Endothelial cell of umbilical vein (primary cell): Measurements from ENCODE around the gene SERPINA5. TPM values are rescaled to one million over a fixed set of nuclear protein-coding genes. Genes with fewer than 3 reads are reported as not detected.

Experiments used
- BruUV-seq: library from RNA; stranded (reverse); fragments of 400-500 nt; replicated peaks from 2 replicates; lab custom pipeline; 2021; lab: Mats Ljungman, UMichigan
- CTCF ChIA-PET: fragments of 300-600, 350-600 bp; sonication (Branson Sonifier 250); formaldehyde crosslinking; loops from one replicate; lab custom pipeline; 2021; ENCODE audit warnings: antibody characterized with exemption, inconsistent platforms; lab: Charles Lee
- POLR2A ChIA-PET: fragments of 300-600, 350-600 bp; sonication (Branson Sonifier 250); formaldehyde crosslinking; loops from one replicate; lab custom pipeline; 2021; ENCODE audit warnings: antibody characterized with exemption, inconsistent platforms; lab: Charles Lee
- DNase-seq: peaks from one replicate; pipeline ENCODE4 v3.0.0-alpha.2; 2011; ENCODE audit warnings: low read depth, low spot score
- FAIRE-seq: peaks from 2 replicates; lab custom pipeline; 2011; peaks lifted over from hg19 to GRCh38; lab: Jason Lieb, UNC
- H2AFZ ChIP-seq: 2 replicates; pipeline ENCODE4 v1.6.0; 2012; ENCODE audit warnings: low read depth, low read length, control low read depth, inconsistent platforms
- H3K27ac ChIP-seq: 2 replicates; pipeline ENCODE4 v1.5.1; 2011; ENCODE audit warnings: low read depth, mild to moderate bottlenecking, control low read depth, low read length, moderate library complexity; ENCODE audit not compliant: insufficient read depth
- H3K27me3 ChIP-seq, 2 experiments: 2 replicates each; pipeline versions ENCODE4 v1.6.0 to v1.6.1; 2011; ENCODE audit warnings: low read length in 2 of 2, mixed read lengths in 1 of 2; ENCODE audit not compliant: control insufficient read depth in 2 of 2, insufficient read depth in 2 of 2
- H3K36me3 ChIP-seq, 2 experiments: 2 replicates in 1 of 2; 3 replicates in 1 of 2; pipeline ENCODE4 v1.5.1; 2011; ENCODE audit warnings: low read length in 2 of 2, mild to moderate bottlenecking in 1 of 2, moderate library complexity in 1 of 2; ENCODE audit not compliant: control insufficient read depth in 2 of 2, insufficient read depth in 2 of 2; ENCODE audit errors: extremely low read depth in 1 of 2
- H3K4me1 ChIP-seq: 3 replicates; pipeline ENCODE4 v1.5.1; 2011; ENCODE audit warnings: mild to moderate bottlenecking, low read length; ENCODE audit not compliant: control insufficient read depth, insufficient read depth; ENCODE audit errors: extremely low read depth
- H3K4me2 ChIP-seq: 2 replicates; pipeline ENCODE4 v1.6.1; 2011; ENCODE audit warnings: low read length, control low read depth, mixed read lengths; ENCODE audit not compliant: insufficient read depth
- H3K4me3 ChIP-seq, 3 experiments: fragments of 200-600 bp in 1 of 3; sonication (generic), shearing (Covaris generic) in 1 of 3; replicated peaks in 1 of 3; 2 replicates each; pipeline ENCODE4 v1.5.1; 2011 to 2016; ENCODE audit warnings: control low read depth in 3 of 3, low read length in 3 of 3, mild to moderate bottlenecking in 2 of 3, inconsistent platforms in 1 of 3, low read depth in 1 of 3, moderate library complexity in 1 of 3; ENCODE audit not compliant: insufficient read depth in 1 of 3
- H3K79me2 ChIP-seq: 2 replicates; pipeline ENCODE4 v1.6.0; 2012; ENCODE audit warnings: low read length, inconsistent platforms; ENCODE audit not compliant: control insufficient read depth, insufficient read depth
- H3K9ac ChIP-seq: replicated peaks from 2 replicates; pipeline ENCODE3; 2011; ENCODE audit warnings: low read length, control low read depth; ENCODE audit not compliant: insufficient read depth; ENCODE audit errors: extremely low read depth
- H3K9me1 ChIP-seq: replicated peaks from 3 replicates; pipeline ENCODE4 v1.6.0; 2011; ENCODE audit warnings: mild to moderate bottlenecking, low read length; ENCODE audit not compliant: control insufficient read depth, insufficient read depth; ENCODE audit errors: extremely low read depth
- H3K9me3 ChIP-seq: replicated peaks from 2 replicates; pipeline ENCODE4 v1.5.1; 2012; ENCODE audit warnings: low read length, inconsistent platforms; ENCODE audit not compliant: control insufficient read depth, insufficient read depth
- H4K20me1 ChIP-seq: replicated peaks from 2 replicates; pipeline ENCODE3; 2011; ENCODE audit warnings: mild to moderate bottlenecking, low read length; ENCODE audit not compliant: control insufficient read depth, insufficient read depth; ENCODE audit errors: extremely low read depth
- EZH2 ChIP-seq: IDR thresholded peaks from 2 replicates; pipeline ENCODE4 v1.6.1; 2012; ENCODE audit warnings: borderline replicate concordance, low read depth, mild to moderate bottlenecking, moderate library complexity, low read length, inconsistent platforms; ENCODE audit not compliant: severe bottlenecking
- FOS ChIP-seq: IDR thresholded peaks from 2 replicates; pipeline ENCODE4 v1.6.1; 2011; ENCODE audit warnings: mild to moderate bottlenecking, low read length, moderate library complexity, borderline replicate concordance; ENCODE audit not compliant: insufficient read depth
- GATA2 ChIP-seq: IDR thresholded peaks from 2 replicates; pipeline ENCODE4 v1.7.0; 2011; ENCODE audit warnings: low read depth, mild to moderate bottlenecking, moderate library complexity, mixed read lengths, low read length; ENCODE audit not compliant: insufficient read length, insufficient read depth
- JUN ChIP-seq: IDR thresholded peaks from 2 replicates; pipeline ENCODE4 v1.6.1; 2011; ENCODE audit warnings: borderline replicate concordance, low read depth; ENCODE audit not compliant: insufficient read length, insufficient read depth
- MYC ChIP-seq: IDR thresholded peaks from one replicate; pipeline ENCODE4 v1.6.1; 2011; ENCODE audit warnings: mild to moderate bottlenecking, low read depth, low read length
- POLR2A ChIP-seq: IDR thresholded peaks from 2 replicates; pipeline ENCODE4 v1.6.1; 2012; ENCODE audit warnings: low read depth, mild to moderate bottlenecking, control low read depth, low read length
- POLR2AphosphoS5 ChIP-seq: IDR thresholded peaks from 2 replicates; pipeline ENCODE4 v1.6.1; 2012; ENCODE audit warnings: low read depth, mild to moderate bottlenecking, control low read depth, low read length, moderate library complexity; ENCODE audit not compliant: insufficient read depth
- dilution Hi-C: fragments of 300-500 bp; cut with MboI; formaldehyde crosslinking; loops from one replicate; pipeline ENCODE4 v1.15.0; 2019; ENCODE audit warnings: low sequenced_read_pairs; ENCODE audit not compliant: extremely low pct_ligation_motif_present
- intact Hi-C: fragments of 100-400 bp; cut with micrococcal nuclease; formaldehyde crosslinking; loops from one replicate; pipeline ENCODE4 v1.10.0; 2022
- polyA plus RNA-seq, 4 experiments: library from polyadenylated mRNA; depleted of rRNA in 3 of 4; stranded (reverse) in 3 of 4; unstranded in 1 of 4; fragments of >200 nt; gene quantifications; 2 replicates each; pipeline versions ENCODE4 v1.2.1 to v1.2.3, GENCODE V29; 2011 to 2012; ENCODE audit warnings: missing spikeins in 1 of 4
- total RNA-seq: library from RNA; stranded (reverse); gene quantifications from 2 replicates; pipeline ENCODE4 v1.2.3, GENCODE V29; 2021
- TF ChIP-seq, protein P1 (sequence below): IDR thresholded peaks from 2 replicates; pipeline ENCODE4 v1.6.1; 2011; ENCODE audit not compliant: insufficient read depth, insufficient read length
- TF ChIP-seq, protein P2 (sequence below), 2 donors: IDR thresholded peaks; 1 replicate in 1 of 2; 2 replicates in 1 of 2; pipeline ENCODE4 v1.5.1; 2011; ENCODE audit warnings: low read length in 2 of 2, mild to moderate bottlenecking in 2 of 2, moderate library complexity in 2 of 2, control low read depth in 1 of 2, inconsistent platforms in 1 of 2, low read depth in 1 of 2; ENCODE audit not compliant: insufficient read depth in 1 of 2; ENCODE audit errors: extremely low read depth in 1 of 2

SERPINA5 gene
- total and polyA plus RNA-seq, 2 donors (not counting 3 experiments of a cell fraction or from before 2014, with no cell fraction given), result 0.12 TPM; not detected in 1

DNA sequence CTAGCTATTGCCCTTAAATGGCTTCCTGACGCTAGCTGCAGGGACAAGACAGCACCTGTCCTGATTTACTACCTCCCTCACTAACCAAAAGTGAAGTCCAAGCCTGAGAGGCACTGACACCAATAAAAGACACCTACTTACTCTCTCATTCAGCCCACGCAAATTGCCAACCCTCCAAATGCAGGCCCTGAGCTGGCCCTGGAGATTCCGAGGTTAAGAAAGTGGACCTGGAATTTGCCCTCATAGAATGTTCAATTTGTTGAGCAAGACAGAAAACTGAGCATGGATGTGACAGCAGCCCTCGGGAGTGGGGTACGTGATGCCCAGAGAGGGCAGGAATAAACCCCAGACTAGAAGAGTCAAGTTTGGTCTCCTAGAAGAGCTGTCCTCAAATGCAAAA, 47.4 kb downstream of the SERPINA5 start:
- FAIRE-seq, result no peak
- CTCF ChIA-PET, result no interaction called here
- H3K4me1 ChIP-seq, result no peaks in the 10 kb centered on the region

DNA sequence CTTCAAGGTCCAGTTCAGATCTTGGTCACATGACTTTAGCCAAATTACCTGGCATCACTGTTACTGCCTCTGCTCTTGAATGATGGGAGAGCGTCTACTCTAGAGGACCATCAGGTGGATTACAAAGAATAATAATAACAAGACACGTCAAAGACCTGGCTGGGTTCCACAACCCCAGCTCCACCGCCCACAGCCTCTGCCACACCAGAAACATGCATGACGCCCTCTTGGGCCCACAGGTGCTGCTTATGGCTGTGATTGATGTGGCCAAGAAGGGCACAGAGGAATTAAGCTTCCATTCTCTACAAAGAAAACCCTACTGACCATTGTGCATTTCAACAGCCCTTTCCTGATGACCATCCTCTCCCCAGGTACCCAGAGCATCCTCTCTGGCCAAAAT, 49.2 kb downstream of the SERPINA5 start:
- Histone ChIP-seq H3K36me3 (no peaks in the 10 kb centered on the region), H3K27ac (no peak overlapping the region), H2AFZ (no peak overlapping the region), H3K9ac (no peak overlapping the region), H3K9me1 (no peaks in the 10 kb centered on the region), H3K4me1 (no peaks in the 10 kb centered on the region), H3K4me3 (no peak overlapping the region), H3K4me2 (no peak overlapping the region), H3K79me2 (no peaks in the 10 kb centered on the region), H4K20me1 (no peaks in the 10 kb centered on the region), H3K9me3 (no peaks in the 10 kb centered on the region), H3K27me3 (no peaks in the 10 kb centered on the region)
- CTCF ChIA-PET, result no interaction called here
- BruUV-seq, result no TSS peak
- DNase-seq, result no peak
- TF ChIP-seq, protein P1, sequence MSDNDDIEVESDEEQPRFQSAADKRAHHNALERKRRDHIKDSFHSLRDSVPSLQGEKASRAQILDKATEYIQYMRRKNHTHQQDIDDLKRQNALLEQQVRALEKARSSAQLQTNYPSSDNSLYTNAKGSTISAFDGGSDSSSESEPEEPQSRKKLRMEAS, result no peak
- TF ChIP-seq MYC, result no peak
- no peak for TF ChIP-seq POLR2A
- TF ChIP-seq, protein P2, sequence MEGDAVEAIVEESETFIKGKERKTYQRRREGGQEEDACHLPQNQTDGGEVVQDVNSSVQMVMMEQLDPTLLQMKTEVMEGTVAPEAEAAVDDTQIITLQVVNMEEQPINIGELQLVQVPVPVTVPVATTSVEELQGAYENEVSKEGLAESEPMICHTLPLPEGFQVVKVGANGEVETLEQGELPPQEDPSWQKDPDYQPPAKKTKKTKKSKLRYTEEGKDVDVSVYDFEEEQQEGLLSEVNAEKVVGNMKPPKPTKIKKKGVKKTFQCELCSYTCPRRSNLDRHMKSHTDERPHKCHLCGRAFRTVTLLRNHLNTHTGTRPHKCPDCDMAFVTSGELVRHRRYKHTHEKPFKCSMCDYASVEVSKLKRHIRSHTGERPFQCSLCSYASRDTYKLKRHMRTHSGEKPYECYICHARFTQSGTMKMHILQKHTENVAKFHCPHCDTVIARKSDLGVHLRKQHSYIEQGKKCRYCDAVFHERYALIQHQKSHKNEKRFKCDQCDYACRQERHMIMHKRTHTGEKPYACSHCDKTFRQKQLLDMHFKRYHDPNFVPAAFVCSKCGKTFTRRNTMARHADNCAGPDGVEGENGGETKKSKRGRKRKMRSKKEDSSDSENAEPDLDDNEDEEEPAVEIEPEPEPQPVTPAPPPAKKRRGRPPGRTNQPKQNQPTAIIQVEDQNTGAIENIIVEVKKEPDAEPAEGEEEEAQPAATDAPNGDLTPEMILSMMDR (IDR thresholded peaks at IDR 0.05; ENCODE audit: extremely low read depth in 1 of 2, insufficient read depth in 1 of 2, low read depth in 1 of 2, low read length in 2 of 2), result no peak
- no peak for TF ChIP-seq EZH2
- TF ChIP-seq JUN, result no peak
- no peak for TF ChIP-seq FOS
- no peak for TF ChIP-seq POLR2AphosphoS5
- no peak for TF ChIP-seq GATA2
- intact Hi-C loops (no loop called here), dilution Hi-C loops (no loop called here)
- FAIRE-seq, result no peak
- POLR2A ChIA-PET, result no interaction called here

More for the DNA sequence above, 47.4 kb downstream of the SERPINA5 start:
- H3K4me2 ChIP-seq, result no peak overlapping the region
- H4K20me1 ChIP-seq, result no peaks in the 10 kb centered on the region
- POLR2A ChIA-PET, result no interaction called here
- H3K9ac ChIP-seq, result no peak overlapping the region
- no peak for TF ChIP-seq EZH2
- no peak for TF ChIP-seq FOS
- TF ChIP-seq, protein P2 (IDR thresholded peaks at IDR 0.05; ENCODE audit: extremely low read depth in 1 of 2, insufficient read depth in 1 of 2, low read depth in 1 of 2, low read length in 2 of 2), result no peak
- no peak for TF ChIP-seq POLR2A
- H3K36me3 ChIP-seq, result no peaks in the 10 kb centered on the region
- dilution Hi-C loops (no loop called here), intact Hi-C loops (no loop called here)
- no peak overlapping the region for H3K27ac ChIP-seq
- H3K79me2 ChIP-seq, result no peaks in the 10 kb centered on the region
- no peaks in the 10 kb centered on the region for H3K9me1 ChIP-seq
- DNase-seq, result no peak
- H2AFZ ChIP-seq, result no peak overlapping the region
- BruUV-seq, result no TSS peak
- H3K27me3 ChIP-seq, result no peaks in the 10 kb centered on the region
- no peaks in the 10 kb centered on the region for H3K9me3 ChIP-seq
- H3K4me3 ChIP-seq, result no peak overlapping the region
